GM04504 (cell line): ENCODE data around the gene SLC28A1.
"Not testable (repeated sequence)": the region's sequence is repeated elsewhere in the genome, so short reads cannot be mapped to it uniquely, and the experiment has no call there.

Experiments
- DNase-seq: peaks from one replicate; pipeline ENCODE4 v3.0.0-alpha.2; 2012; ENCODE audit warnings: low read depth

SLC28A1 gene

GRCh38 chr15:84970843-84971242 lies 86.4 kb downstream of the SLC28A1 start:
- no peak for DNase-seq

DNA sequence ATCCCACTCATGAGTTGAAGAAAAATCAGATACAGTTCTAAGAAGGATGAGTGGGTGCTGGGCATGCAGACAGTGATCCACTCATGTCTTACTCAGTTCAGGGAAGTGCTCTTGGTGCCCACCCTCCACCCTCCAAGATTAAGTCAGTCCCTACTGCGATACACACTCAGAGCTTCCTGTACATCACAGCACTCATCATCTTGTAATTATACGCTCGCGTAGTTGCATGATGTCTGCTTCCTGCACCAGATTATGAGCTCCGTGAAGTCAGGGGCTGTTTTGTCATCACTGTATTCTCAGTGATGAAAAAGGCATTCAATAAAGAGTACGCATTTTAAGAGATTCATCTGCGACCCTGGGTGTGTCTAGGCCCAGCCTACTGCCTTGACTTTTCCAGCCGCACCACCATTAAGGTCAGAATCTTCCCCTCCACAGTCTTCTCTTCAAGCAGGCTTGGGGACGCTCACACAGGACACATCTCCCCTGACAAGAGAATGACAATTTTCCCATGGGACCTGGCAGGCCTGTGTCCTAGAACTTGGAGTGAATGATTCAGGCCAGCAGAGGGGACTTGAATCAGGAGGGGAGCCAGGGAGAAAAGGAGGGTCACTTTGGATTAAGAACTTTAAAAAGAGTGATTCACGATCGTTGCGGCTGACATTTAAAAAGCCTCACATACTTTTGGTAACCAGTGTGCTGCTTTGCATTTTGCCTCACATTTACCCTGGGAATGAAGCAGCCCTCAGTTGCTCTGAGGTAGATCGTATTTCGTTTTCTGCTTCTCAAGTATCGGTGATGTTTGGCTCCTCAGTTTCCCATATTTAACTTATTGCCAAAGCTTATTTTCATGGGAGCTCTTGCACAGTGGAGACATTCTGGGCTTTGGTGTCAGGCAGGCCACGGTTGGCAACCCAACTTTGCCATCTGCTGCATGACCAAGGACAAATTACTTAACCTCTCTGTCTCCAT lies 89.3 kb downstream of the SLC28A1 start:
- DNase-seq, result no peak

DNA sequence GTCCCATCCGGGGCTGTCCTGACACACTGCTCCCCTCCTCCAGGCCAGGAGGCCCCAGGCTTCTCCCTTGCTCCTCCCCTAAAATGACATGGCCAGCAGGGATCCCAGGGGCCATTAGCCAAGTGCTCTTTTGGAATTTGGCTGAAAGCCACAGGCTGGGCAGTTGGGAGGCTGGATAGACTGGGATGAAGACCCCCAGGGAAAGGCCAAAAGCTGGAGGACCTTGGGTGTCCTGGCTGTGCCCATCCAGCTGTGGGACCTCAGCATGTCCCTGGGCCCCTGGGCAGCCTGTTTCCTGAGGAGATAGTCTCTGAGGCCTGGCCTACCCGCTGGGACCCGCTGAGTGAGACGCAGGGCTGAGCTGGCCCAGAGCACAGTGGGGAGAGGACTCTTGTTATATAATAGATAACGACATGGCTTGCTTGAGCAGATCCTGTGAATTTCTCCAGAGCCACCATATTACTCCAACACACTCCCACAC lies 91.4 kb downstream of the SLC28A1 start:
- DNase-seq, result no peak

- no peak for DNase-seq
Measured at GRCh38 chr15:84976746-84977345, 92.4 kb downstream of the SLC28A1 start.

GRCh38 chr15:84979651-84980050 lies 95.2 kb downstream of the SLC28A1 start:
- no peak for DNase-seq

DNA sequence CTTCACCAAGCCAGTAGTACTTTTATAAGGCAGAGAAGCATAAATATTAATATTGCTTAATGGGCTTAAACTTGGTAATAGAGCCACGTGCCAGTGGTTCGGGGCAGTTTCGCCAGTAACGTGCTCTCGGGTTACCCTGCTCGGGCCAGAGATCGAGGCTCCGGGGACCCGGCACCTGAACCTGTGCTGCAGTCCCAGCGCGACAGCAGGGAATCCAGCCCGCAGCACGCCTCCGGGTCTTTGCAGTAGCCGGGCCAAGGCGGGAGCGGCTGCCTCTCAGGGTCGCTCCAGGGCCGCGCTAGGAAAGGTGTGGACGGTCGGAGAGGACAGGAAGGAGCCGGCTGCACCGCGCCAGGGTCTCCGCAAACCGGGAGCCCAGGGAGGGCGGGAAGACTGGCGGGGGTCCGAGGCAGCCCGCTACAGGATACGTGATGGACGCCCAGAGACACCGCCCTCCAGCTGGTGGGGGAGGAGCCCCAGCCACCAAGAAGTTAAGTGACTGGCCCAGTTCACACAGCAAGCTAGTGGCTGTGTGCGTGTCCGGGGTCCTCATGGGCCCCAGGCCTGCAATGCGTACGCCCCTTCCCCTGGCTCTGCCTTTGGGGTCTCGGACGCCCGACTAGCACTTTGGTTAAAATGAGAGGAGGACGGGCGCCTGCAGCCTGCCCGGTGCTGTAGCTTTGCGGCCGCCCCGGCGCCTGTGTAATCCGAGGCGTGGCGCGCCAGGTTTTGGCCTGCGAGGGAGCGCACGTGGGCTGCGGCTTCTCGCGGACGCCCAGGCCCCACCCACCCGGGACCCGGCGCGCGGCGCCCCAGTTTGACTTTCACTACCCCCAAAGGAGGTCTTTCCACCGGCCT lies 96.0 kb downstream of the SLC28A1 start:
- peak; percentile 58 for DNase-seq

GRCh38 chr15:84981054-84981710 lies 96.7 kb downstream of the SLC28A1 start:
- DNase-seq, result peak; percentile 93

DNA sequence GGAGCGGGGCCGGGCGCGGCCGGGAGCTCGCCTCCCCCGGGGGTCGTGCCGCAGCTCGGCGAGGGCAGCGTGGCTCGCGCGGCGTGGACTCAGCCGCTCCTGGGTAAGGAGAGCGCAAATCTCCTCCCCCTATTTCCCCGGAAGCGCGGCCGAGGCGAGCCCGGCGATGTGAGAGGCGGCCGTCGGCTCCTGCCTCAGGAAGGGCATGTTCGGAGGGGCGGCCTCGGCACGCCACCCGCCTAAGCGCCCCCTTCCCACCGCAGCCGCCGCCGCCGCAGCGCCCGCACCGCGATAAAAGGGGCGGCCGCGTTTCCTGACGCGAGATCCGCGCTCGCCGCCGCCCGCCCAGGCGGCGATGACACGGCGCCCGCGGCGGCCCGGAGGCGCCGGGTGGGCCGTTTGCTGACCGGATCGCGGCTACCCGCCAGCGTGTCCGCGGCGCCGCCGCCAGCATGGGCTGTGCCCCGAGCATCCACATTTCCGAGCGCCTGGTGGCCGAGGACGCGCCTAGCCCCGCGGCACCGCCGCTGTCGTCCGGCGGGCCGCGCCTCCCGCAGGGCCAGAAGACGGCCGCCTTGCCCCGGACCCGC lies 97.3 kb downstream of the SLC28A1 start, which contains the start of gene PDE8A:
Gene PDE8A, plus strand, starts transcription at position 146 of the 590 bp plus-strand sequence. Its CDS starts 307 bp downstream, at position 453.
- no peak for DNase-seq

GRCh38 chr15:84982301-84982920 lies 97.9 kb downstream of the SLC28A1 start:
- DNase-seq, result no peak

GRCh38 chr15:84983294-84983693 lies 98.8 kb downstream of the SLC28A1 start:
- no peak for DNase-seq

DNA sequence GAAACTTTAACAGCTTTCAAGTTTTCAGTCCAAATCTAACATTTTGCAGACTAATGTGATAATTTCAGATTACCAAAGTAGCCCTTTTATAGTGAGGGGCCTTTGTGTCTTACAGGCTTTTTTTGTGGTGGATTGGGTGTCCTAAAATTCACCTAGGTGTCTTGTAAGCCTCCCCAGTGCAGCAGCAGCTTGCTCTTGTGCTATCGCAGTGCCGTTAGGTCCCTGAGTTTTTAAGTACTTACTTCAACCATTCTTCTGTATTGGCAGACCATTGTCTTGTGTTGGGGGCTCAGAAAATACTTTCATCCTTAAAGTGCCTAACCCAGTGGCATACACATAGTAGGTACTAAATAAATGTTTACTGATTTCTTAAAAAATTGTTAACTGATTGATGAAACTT lies 99.2 kb downstream of the SLC28A1 start:
- DNase-seq, result no peak

- DNase-seq, result no peak
Measured at GRCh38 chr15:84985158-84985557, 100.7 kb downstream of the SLC28A1 start.

GRCh38 chr15:84987351-84987750 lies 102.9 kb downstream of the SLC28A1 start:
- DNase-seq, result not testable (repeated sequence)

- DNase-seq, result no peak
Measured at GRCh38 chr15:84987949-84988624, 103.6 kb downstream of the SLC28A1 start.

DNA sequence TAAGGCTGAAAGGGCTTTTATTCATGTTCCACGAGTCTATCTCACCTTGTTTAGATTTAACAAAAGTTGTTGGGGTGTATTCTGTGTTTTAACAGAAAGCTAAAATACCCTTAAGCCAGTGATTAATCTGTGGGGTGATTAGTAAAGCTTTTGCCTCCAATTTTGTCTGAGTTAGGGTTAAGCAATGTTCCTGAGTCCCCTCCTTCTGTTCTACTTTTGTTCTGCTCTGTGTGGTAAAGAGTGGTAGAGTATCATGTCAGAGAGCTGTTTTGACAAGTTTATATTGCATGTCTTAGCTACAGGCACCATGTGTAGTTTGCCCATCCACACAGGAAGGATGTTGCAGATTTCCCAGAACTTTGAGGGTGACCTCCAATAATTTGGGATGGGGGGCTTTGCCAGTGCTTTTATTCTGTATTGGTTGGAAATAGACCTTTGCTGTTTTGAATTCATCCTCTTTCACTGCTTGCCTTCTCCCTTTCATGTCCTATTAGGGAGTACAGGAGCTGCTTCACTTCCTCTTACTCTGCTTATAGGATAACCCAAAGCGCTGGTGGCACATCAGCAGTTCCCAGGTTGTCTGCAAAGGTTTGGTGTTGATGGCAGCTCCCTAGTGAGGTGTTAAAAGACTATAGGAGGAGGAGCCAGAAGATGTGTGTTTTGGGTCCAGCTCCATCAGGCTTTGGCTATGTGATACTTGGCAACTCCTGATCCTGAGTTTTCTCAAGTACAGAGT lies 104.6 kb downstream of the SLC28A1 start:
- DNase-seq, result no peak

- no peak for DNase-seq
Measured at GRCh38 chr15:84990507-84990906, 106.0 kb downstream of the SLC28A1 start.

GRCh38 chr15:84991014-84991712 lies 106.7 kb downstream of the SLC28A1 start:
- DNase-seq, result no peak

- DNase-seq, result peak; percentile 23
Measured at GRCh38 chr15:84992157-84992944, 107.9 kb downstream of the SLC28A1 start.
